ENCODE results near the gene TMEM87A. TPM values are rescaled to one million over a fixed set of nuclear protein-coding genes. Genes with fewer than 3 reads are reported as not detected.

TMEM87A gene
- total RNA-seq, 1 experiment from 2014 or later, result 55.8 TPM

DNA sequence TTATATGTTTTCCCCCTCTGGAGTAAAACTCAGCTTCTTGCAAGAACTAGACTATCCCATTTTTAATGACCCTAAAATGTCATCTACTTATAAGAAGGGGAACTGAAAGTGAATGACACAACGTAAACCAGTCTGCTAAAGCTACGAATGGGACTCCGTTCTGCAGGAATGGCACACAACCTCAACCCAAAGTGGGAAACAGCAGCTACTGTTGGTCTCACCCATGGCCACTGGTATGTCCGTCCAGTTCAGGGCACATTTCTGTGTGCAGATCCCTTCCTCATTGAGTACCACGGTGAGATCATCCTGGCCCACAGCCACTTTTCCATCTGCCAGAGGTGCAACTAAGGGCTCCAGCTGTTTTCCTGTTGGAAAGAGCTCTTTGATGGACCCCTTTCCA is 88.9 kb downstream of the TMEM87A start:
- Histone ChIP-seq H3K9me3 (ENCODE audit: low read length) (no peaks in the 10 kb centered on the region), H3K36me3 (ENCODE audit: low read depth, low read length) (peaks cover 37% of the 10 kb centered on the region), H3K9ac (ENCODE audit: low read length) (no peak overlapping the region), H3K4me1 (ENCODE audit: insufficient read depth, low read length) (no peaks in the 10 kb centered on the region), H3K27ac (ENCODE audit: low read length) (no peak overlapping the region), H3K4me3 (ENCODE audit: low read length) (no peak overlapping the region), H2AFZ (ENCODE audit: low read length) (no peak overlapping the region), H4K20me1 (ENCODE audit: low read length) (no peaks in the 10 kb centered on the region), H3F3A (ENCODE audit: low read length, unreplicated experiment) (no peaks in the 10 kb centered on the region), H3K27me3 (ENCODE audit: low read length) (no peaks in the 10 kb centered on the region), H3K79me2 (ENCODE audit: low read length) (no peaks in the 10 kb centered on the region), H3K4me2 (ENCODE audit: low read length) (no peak overlapping the region), H3K9me2 (replicated peaks; ENCODE audit: low read length) (no peaks in the 10 kb centered on the region)
- DNase-seq (no peak), ATAC-seq (no peak)
- ChIA-PET POLR2A (ENCODE audit: unreplicated experiment) (interaction anchor here (0.7 kb wide), 1 partner anchor 23 kb away, joined by 3 read pairs; no protein-coding TSS in a partner anchor), CTCF (no interaction called here)
- intact Hi-C loops (cut with micrococcal nuclease), result no loop called here
- no TSS peak for BruUV-seq (replicated peaks)
- TF ChIP-seq EZH2 (IDR thresholded peaks at IDR 0.05; ENCODE audit: low read length, unreplicated experiment) (no peak), EZH2phosphoT487 (IDR thresholded peaks at IDR 0.05; ENCODE audit: borderline replicate concordance, low read length) (no peak)
- TF ChIP-seq, protein P1, sequence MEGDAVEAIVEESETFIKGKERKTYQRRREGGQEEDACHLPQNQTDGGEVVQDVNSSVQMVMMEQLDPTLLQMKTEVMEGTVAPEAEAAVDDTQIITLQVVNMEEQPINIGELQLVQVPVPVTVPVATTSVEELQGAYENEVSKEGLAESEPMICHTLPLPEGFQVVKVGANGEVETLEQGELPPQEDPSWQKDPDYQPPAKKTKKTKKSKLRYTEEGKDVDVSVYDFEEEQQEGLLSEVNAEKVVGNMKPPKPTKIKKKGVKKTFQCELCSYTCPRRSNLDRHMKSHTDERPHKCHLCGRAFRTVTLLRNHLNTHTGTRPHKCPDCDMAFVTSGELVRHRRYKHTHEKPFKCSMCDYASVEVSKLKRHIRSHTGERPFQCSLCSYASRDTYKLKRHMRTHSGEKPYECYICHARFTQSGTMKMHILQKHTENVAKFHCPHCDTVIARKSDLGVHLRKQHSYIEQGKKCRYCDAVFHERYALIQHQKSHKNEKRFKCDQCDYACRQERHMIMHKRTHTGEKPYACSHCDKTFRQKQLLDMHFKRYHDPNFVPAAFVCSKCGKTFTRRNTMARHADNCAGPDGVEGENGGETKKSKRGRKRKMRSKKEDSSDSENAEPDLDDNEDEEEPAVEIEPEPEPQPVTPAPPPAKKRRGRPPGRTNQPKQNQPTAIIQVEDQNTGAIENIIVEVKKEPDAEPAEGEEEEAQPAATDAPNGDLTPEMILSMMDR (conservative IDR thresholded peaks at IDR 0.05; ENCODE audit: low read depth, low read length), result no peak

DNA sequence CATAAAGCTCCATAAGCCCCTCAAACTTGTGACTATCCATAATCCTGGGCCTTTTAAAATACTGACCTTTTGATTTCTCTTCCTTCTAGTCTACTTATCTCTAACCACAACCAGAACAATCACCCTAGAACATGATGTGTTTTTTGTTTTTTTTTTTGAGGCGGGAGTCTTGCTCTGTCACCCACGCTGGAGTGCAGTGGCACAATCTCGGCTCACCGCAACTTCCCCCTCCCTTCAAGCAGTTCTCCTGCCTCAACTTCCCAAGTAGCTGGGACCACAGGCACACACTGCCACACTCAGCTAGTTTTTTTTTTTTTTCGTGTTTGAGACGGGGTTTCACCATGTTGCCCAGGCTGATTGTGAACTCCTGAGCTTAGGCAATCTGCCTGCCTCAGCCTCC is 90.3 kb downstream of the TMEM87A start:
- H2AFZ ChIP-seq (ENCODE audit: low read length), result no peak overlapping the region
- TF ChIP-seq EZH2phosphoT487 (IDR thresholded peaks at IDR 0.05; ENCODE audit: borderline replicate concordance, low read length), result no peak
- TF ChIP-seq, protein P1 (conservative IDR thresholded peaks at IDR 0.05; ENCODE audit: low read depth, low read length), result no peak
- no peak for TF ChIP-seq EZH2 (IDR thresholded peaks at IDR 0.05; ENCODE audit: low read length, unreplicated experiment)
- no peak overlapping the region for H3K4me3 ChIP-seq (ENCODE audit: low read length)
- ChIA-PET CTCF (no interaction called here), POLR2A (ENCODE audit: unreplicated experiment) (no interaction called here)
- no peaks in the 10 kb centered on the region for H3F3A ChIP-seq (ENCODE audit: low read length, unreplicated experiment)
- DNase-seq (no peak), ATAC-seq (no peak)
- H3K4me2 ChIP-seq (ENCODE audit: low read length), result no peak overlapping the region
- intact Hi-C loops (cut with micrococcal nuclease), result no loop called here
- no peaks in the 10 kb centered on the region for H3K4me1 ChIP-seq (ENCODE audit: insufficient read depth, low read length)
- no peaks in the 10 kb centered on the region for H3K9me3 ChIP-seq (ENCODE audit: low read length)
- no peaks in the 10 kb centered on the region for H3K27me3 ChIP-seq (ENCODE audit: low read length)
- no TSS peak for BruUV-seq (replicated peaks)
- no peaks in the 10 kb centered on the region for H3K79me2 ChIP-seq (ENCODE audit: low read length)
- H3K9ac ChIP-seq (ENCODE audit: low read length), result no peak overlapping the region
- peaks cover 37% of the 10 kb centered on the region for H3K36me3 ChIP-seq (ENCODE audit: low read depth, low read length)
- H4K20me1 ChIP-seq (ENCODE audit: low read length), result no peaks in the 10 kb centered on the region
- H3K27ac ChIP-seq (ENCODE audit: low read length), result no peak overlapping the region
- H3K9me2 ChIP-seq (replicated peaks; ENCODE audit: low read length), result no peaks in the 10 kb centered on the region

DNA sequence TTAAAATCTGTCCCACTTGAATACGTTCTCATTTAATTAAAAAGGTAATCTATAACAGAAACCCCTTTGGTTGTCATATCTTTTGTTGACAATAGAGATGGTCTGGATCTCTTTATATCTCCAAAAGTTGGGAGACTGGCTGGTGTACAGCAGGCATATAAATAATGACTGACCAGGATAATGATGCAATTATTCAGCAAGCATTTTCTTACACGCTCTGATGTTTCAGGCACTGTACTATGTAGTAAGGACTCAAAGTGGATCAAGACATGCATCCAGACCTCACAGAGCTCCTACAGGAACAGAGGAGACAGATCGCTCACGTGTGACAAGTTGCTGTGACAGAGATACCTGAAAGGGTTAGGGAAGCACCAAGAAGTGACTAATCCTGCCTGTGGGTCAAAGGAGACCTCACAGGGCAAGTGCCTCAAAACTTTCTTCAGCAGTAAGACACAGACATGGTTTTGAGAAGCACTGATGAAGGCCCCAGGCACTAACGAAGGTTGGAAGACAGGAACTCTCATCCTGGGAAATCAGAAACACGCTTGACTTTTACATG is 90.8 kb downstream of the TMEM87A start:
- TF ChIP-seq EZH2 (IDR thresholded peaks at IDR 0.05; ENCODE audit: low read length, unreplicated experiment) (no peak), EZH2phosphoT487 (IDR thresholded peaks at IDR 0.05; ENCODE audit: borderline replicate concordance, low read length) (no peak)
- TF ChIP-seq, protein P1 (conservative IDR thresholded peaks at IDR 0.05; ENCODE audit: low read depth, low read length), result no peak
- Histone ChIP-seq H3K79me2 (ENCODE audit: low read length) (no peaks in the 10 kb centered on the region), H3K4me3 (ENCODE audit: low read length) (no peak overlapping the region), H3K4me2 (ENCODE audit: low read length) (no peak overlapping the region), H3K27me3 (ENCODE audit: low read length) (no peaks in the 10 kb centered on the region), H3K9ac (ENCODE audit: low read length) (no peak overlapping the region), H3K9me3 (ENCODE audit: low read length) (no peaks in the 10 kb centered on the region), H2AFZ (ENCODE audit: low read length) (no peak overlapping the region), H3K27ac (ENCODE audit: low read length) (no peak overlapping the region), H3K4me1 (ENCODE audit: insufficient read depth, low read length) (no peaks in the 10 kb centered on the region), H3F3A (ENCODE audit: low read length, unreplicated experiment) (no peaks in the 10 kb centered on the region), H4K20me1 (ENCODE audit: low read length) (no peaks in the 10 kb centered on the region), H3K9me2 (replicated peaks; ENCODE audit: low read length) (no peaks in the 10 kb centered on the region), H3K36me3 (ENCODE audit: low read depth, low read length) (peaks cover 39% of the 10 kb centered on the region)
- ATAC-seq, result no peak
- POLR2A ChIA-PET (ENCODE audit: unreplicated experiment), result no interaction called here
- intact Hi-C loops (cut with micrococcal nuclease), result no loop called here
- DNase-seq, result no peak
- BruUV-seq (replicated peaks), result no TSS peak
- CTCF ChIA-PET, result no interaction called here
